GM19099 (cell line): ENCODE measurements around the gene FOXE1.

Experiments used
- POLR2A ChIP-seq: IDR thresholded peaks from 3 replicates; pipeline ENCODE4 v1.6.1; 2011; ENCODE audit warnings: low read depth; ENCODE audit not compliant: insufficient read length; ENCODE audit errors: extremely low read depth

FOXE1 gene

DNA sequence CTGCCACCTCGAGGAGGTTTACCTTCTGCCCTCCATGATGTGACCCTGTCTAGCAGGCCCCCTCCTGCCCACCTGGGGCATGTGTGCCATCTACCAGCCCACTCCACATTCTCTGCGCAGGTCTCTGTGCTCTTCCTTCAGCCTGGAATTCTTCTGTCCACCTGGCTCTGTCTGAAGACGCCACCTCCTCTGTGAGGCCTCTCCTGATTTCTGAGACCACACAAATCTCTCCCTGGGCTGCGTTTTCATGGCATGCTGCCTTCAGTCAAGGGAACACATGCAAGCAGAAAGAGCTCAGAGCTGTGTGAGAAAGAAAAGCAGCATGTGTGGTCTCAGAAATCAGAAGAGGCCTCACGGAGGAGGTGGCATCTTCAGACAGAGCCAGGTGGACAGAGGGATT lies 22.1 kb downstream of the FOXE1 start:
- no peak for TF ChIP-seq POLR2A

DNA sequence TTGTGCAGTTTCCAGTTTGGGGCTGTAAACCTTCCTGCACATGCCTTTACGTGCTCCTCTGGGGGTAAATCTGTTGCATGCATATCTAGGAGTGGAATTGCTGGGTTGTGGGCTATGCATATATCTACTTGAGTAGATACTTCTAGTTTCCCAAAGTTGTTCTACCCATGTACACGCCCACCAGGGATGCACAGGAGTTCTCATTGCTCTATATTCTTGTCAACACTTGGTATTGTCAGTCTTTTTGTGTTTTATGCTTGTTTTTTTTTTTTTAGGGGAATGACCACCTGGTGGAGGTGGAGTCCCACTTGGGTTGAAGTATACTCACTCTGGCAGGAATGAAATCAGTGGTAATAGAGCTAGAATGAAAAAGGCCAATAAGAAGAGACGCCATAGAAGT lies 23.0 kb downstream of the FOXE1 start:
- no peak for TF ChIP-seq POLR2A

GRCh38 chr9:97880336-97880735 lies 27.3 kb downstream of the FOXE1 start:
- TF ChIP-seq POLR2A: no peak

GRCh38 chr9:97889941-97890887 lies 37.2 kb downstream of the FOXE1 start:
- TF ChIP-seq POLR2A: no peak

DNA sequence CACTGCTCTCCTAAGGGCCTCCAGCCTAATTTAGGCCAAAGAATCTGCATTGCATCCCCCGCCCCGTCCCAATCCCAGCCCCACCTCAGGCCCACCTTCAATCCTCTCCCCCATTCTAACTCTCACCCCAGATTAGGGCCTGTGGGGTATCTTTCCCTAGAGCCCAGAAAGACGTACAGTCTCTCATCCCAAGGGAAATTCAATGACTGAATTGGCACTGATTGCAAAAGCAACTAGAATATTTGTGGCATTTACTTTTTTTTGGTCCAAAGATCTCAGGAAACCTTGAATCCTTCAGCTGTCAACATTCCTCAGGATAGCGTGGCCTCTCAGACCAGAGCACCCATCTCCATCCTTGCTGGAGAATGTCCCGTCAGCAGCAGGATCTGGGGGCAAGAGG lies 38.7 kb downstream of the FOXE1 start:
- no peak for TF ChIP-seq POLR2A

DNA sequence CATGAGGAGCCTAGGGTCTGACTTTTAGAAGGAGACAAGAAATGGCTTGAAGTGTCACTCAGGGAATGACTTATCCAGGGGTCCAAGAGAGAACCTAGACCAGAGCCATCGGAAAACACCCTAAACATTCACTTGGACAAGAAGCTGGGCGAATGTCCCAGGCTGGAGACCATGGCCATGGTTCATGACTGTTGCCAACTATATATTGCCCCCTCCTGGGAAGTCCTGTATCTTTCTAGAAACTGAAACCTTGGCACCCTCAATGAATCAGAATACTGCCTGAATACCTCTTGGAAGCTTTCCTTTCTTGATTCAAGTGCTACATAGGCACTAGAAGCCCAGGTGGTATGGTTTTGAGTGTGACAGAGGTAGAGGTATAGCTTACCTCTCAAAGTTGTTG lies 39.4 kb downstream of the FOXE1 start:
- no peak for TF ChIP-seq POLR2A

GRCh38 chr9:97895211-97895610 lies 42.2 kb downstream of the FOXE1 start:
- TF ChIP-seq POLR2A: no peak

DNA sequence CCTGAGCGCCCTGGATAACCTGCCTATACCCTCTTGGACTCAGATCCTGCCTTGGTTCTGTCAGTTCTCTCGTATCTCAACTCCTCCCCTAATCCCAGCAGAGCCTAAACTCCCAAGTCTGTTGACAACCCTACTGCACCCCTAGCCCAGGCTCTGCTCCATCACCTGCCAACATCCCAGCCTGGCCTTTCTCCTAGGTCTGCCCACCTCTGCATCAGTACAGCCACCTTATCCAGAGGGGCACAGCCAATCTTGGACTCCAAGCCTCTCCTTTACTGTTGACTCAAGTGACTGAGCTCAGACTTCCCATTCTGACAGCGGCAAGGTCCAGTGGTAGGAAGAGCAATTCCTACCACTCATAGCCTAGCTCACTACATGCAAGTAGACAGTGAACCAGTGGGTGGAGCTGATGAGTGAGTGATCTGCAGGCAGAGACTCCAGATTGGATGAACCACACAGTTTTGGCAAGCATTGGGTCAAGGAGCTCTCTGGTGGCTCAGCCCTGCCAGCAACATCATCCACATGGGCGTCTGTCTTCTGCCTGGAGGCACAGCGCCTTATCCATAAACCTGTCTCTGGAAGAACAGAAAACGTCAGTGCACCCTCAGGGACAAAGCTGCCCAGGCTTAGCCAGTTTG lies 42.8 kb downstream of the FOXE1 start:
- no peak for TF ChIP-seq POLR2A

- no peak for TF ChIP-seq POLR2A
Measured at GRCh38 chr9:97900103-97900737, 47.2 kb downstream of the FOXE1 start.

GRCh38 chr9:97900738-97901565 lies 47.9 kb downstream of the FOXE1 start:
- no peak for TF ChIP-seq POLR2A

DNA sequence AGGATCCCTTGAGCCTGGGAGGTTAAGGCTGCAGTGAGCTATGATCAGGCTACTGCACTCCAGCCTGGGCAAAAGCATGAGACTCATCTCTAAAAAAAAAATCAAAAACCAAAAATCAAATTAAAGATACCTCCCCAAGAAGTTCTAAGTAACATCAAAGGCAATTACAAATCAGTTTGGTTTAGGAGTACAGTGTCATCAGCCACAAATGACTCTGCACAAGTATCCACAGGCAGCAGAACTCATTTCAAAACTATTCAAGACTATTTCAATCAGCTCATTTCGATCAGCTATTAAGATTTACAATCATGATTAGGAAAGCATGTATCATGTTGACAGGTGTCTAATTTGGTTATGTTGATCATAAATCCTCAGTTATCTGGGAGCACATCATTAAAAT lies 50.2 kb downstream of the FOXE1 start:
- no peak for TF ChIP-seq POLR2A

- TF ChIP-seq POLR2A: no peak
Measured at GRCh38 chr9:97904725-97905124, 51.7 kb downstream of the FOXE1 start.

DNA sequence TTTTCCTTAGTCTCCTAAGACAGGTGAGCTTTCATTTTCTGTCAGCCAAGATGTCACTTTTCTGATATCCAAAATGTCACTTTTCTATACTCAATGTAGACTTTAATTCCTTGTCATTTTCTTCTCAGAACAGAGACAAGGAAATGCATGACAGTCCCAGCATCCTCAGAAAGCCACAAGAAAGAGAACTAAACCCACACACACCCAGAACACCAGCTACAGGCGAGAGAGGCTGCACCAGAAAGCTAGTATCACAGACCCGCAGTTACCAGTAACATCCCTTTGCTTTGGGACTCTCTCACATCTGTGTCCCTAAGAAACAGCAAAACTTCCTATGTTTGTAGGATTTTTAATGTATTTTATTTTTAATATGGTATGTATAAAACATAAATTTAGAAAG lies 52.2 kb downstream of the FOXE1 start:
- TF ChIP-seq POLR2A: no peak
